K562 (cell line): ENCODE data around the gene CHAC1. TPM values are rescaled to one million over a fixed set of nuclear protein-coding genes. Genes with fewer than 3 reads are reported as not detected.
A peak's percentile ranks its signal among the peaks of the same experiment; 100 is the strongest.

Source experiments
- BCL6 ChIP-seq: fragments of 250-450 bp; sonication (Bioruptor Pico); IDR thresholded peaks from 2 replicates; pipeline ENCODE4 v1.4.0; 2020
- CC2D1A ChIP-seq: fragments of 450-650 bp; IDR thresholded peaks from 2 replicates; pipeline ENCODE4 v1.6.1; 2017; ENCODE audit warnings: mild to moderate bottlenecking
- CHD1 ChIP-seq: fragments of 200-600 bp; sonication (generic); IDR thresholded peaks from one replicate; pipeline ENCODE4 v1.6.1; 2012; ENCODE audit warnings: mild to moderate bottlenecking, moderate library complexity, low read length, inconsistent platforms
- DIDO1 ChIP-seq: fragments of 450-650 bp; IDR thresholded peaks from 2 replicates; pipeline ENCODE4 v1.6.1; 2016; ENCODE audit warnings: low read depth, missing biosample characterization, missing genetic modification characterization
- E2F8 ChIP-seq: fragments of 450-650 bp; IDR thresholded peaks from 2 replicates; pipeline ENCODE4 v1.7.1; 2018; ENCODE audit warnings: mild to moderate bottlenecking, low read depth; ENCODE audit not compliant: partially characterized antibody
- EHMT2 ChIP-seq: fragments of 450-650 bp; IDR thresholded peaks from 2 replicates; pipeline ENCODE4 v1.6.1; 2018; ENCODE audit warnings: antibody characterized with exemption
- FOXK1 ChIP-seq: sonication (generic); formaldehyde crosslinking; IDR thresholded peaks from 2 replicates; pipeline ENCODE4 v1.8.0; 2022; ENCODE audit warnings: missing genetic modification reagents, mild to moderate bottlenecking, borderline replicate concordance
- GTF2F1 ChIP-seq: IDR thresholded peaks from 2 replicates; pipeline ENCODE4 v1.6.1; 2011; ENCODE audit warnings: low read depth, low read length, improper control_type of control experiment
- HINFP ChIP-seq: fragments of 450-650 bp; conservative IDR thresholded peaks from 2 replicates; pipeline ENCODE4 v1.6.1; 2016; ENCODE audit warnings: missing genetic modification characterization, low read depth, mild to moderate bottlenecking, control low read depth, missing compliant biosample characterization
- IFI16 ChIP-seq: fragments of 250-450 bp; sonication (Bioruptor Pico); IDR thresholded peaks from 2 replicates; pipeline ENCODE4 v2.1.2; 2022; ENCODE audit warnings: mild to moderate bottlenecking, inconsistent platforms
- KAT7 ChIP-seq: sonication (generic); formaldehyde crosslinking; IDR thresholded peaks from 2 replicates; pipeline ENCODE4 v1.8.0; 2022; ENCODE audit warnings: missing genetic modification reagents, mild to moderate bottlenecking, borderline replicate concordance
- MBD2 ChIP-seq: sonication (generic); IDR thresholded peaks from 2 replicates; pipeline ENCODE4 v1.6.1; 2016; ENCODE audit warnings: low read depth, borderline replicate concordance
- PML ChIP-seq: IDR thresholded peaks from 2 replicates; pipeline ENCODE4 v1.6.1; 2012; ENCODE audit warnings: low read length, inconsistent platforms
- PTBP1 ChIP-seq: fragments of 200-400 bp; formaldehyde crosslinking; IDR thresholded peaks from 2 replicates; pipeline ENCODE4 v1.6.1; 2017; ENCODE audit warnings: low read depth, low read length
- RBM15 ChIP-seq: fragments of 200-400 bp; formaldehyde crosslinking; IDR thresholded peaks from 2 replicates; pipeline ENCODE4 v1.6.1; 2018; ENCODE audit warnings: mild to moderate bottlenecking, low read length, moderate library complexity; ENCODE audit not compliant: insufficient read depth
- RUNX1 ChIP-seq: sonication (generic); IDR thresholded peaks from 2 replicates; pipeline ENCODE4 v1.6.1; 2016; ENCODE audit warnings: antibody characterized with exemption, low read depth
- SIX5 ChIP-seq, 2 experiments: IDR thresholded peaks; 2 replicates each; pipeline ENCODE4 v1.6.1; 2011; ENCODE audit warnings: low read length in 2 of 2, borderline replicate concordance in 1 of 2, low read depth in 1 of 2, mild to moderate bottlenecking in 1 of 2, moderate library complexity in 1 of 2; ENCODE audit not compliant: insufficient read depth in 1 of 2
- THAP7 ChIP-seq: fragments of 250-450 bp; sonication (Bioruptor Pico); IDR thresholded peaks from 2 replicates; pipeline ENCODE4 v1.5.0; 2021
- ZBTB33 ChIP-seq: sonication (generic); formaldehyde crosslinking; IDR thresholded peaks from 2 replicates; pipeline ENCODE4 v1.8.1; 2023; ENCODE audit warnings: mild to moderate bottlenecking, missing genetic modification reagents
- ZNF121 ChIP-seq: sonication (generic); formaldehyde crosslinking; conservative IDR thresholded peaks from 2 replicates; pipeline ENCODE4 v1.8.0; 2022; ENCODE audit warnings: missing genetic modification reagents
- ZNF3 ChIP-seq: fragments of 250-450 bp; sonication (Bioruptor Pico); IDR thresholded peaks from 2 replicates; pipeline ENCODE4 v1.5.0; 2021; ENCODE audit warnings: mild to moderate bottlenecking, moderate library complexity
- ZNF431 ChIP-seq: sonication (generic); formaldehyde crosslinking; IDR thresholded peaks from 2 replicates; pipeline ENCODE4 v1.8.0; 2022; ENCODE audit warnings: mild to moderate bottlenecking, missing genetic modification reagents
- ZNF766 ChIP-seq: fragments of 200-800 bp; sonication (Bioruptor generic); conservative IDR thresholded peaks from 2 replicates; pipeline ENCODE4 v1.6.1; 2016; ENCODE audit warnings: missing genetic modification characterization, missing compliant biosample characterization
- polyA plus RNA-seq, 8 experiments: library from polyadenylated mRNA; depleted of rRNA in 4 of 8; stranded (reverse) in 5 of 8; unstranded in 3 of 8; fragments of >200 nt; fragmentation: Nextera tagmentation in 2 of 8; fragmentation: Illumina TruSeq in 1 of 8; extraction: Ambion mirVana in 2 of 8; extraction: Trizol in 1 of 8; gene quantifications; 2 replicates each; pipeline versions ENCODE4 v1.2.1 to v1.2.3, GENCODE V29; 2011 to 2014; ENCODE audit warnings: inconsistent platforms in 1 of 8, missing spikeins in 1 of 8
- total RNA-seq, 7 experiments: library from RNA; depleted of rRNA in 6 of 7; stranded (reverse); fragments of >200 nt in 6 of 7; fragmentation: Illumina TruSeq in 2 of 7; extraction: Trizol in 2 of 7; gene quantifications; 2 replicates each; pipeline versions ENCODE4 v1.2.1 to v1.2.3, GENCODE V29; 2011 to 2021; ENCODE audit warnings: low replicate concordance in 1 of 7

The CHAC1 gene
- total and polyA plus RNA-seq, 9 of the 15 experiments (the other 6 are each of a cell fraction or from before 2014, with no cell fraction given): 0.47 to 39.0 (median 7.5) TPM

GRCh38 chr15:40952901-40953712, at the start of gene CHAC1 (continued):
- TF ChIP-seq PML (no peak), GTF2F1 (no peak), THAP7 (CRISPR knock-in tag) (no peak), PTBP1 (no peak), KAT7 (CRISPR knock-in tag) (no peak; the same call in 1 of the 2 replicates), RBM15 (no peak), FOXK1 (CRISPR knock-in tag) (no peak), HINFP (tag) (peak; percentile 98), DIDO1 (tag) (no peak), CHD1 (no peak), ZNF766 (CRISPR knock-in tag) (peak; percentile 94), SIX5 (IDR thresholded peaks at IDR 0.05; ENCODE audit: borderline replicate concordance in 1 of 2, insufficient read depth in 1 of 2, low read depth in 1 of 2, low read length in 2 of 2) (no peak), ZNF3 (no peak), EHMT2 (no peak), IFI16 (CRISPR knock-in tag) (no peak), ZNF121 (CRISPR knock-in tag) (no peak), MBD2 (no peak; the same call in 1 of the 2 replicates), ZBTB33 (no peak; the same call in 1 of the 2 replicates), E2F8 (no peak), BCL6 (no peak), ZNF431 (CRISPR knock-in tag) (no peak), RUNX1 (no peak), CC2D1A (peak; percentile 97)
